Measurements from ENCODE around the gene ZFHX2.

ZFHX2 gene

GRCh38 chr14:23513818-23514643, 37.5 kb downstream of the ZFHX2 start:
- DNase-seq, result peak; percentile 82

GRCh38 chr14:23513005-23513817, 38.4 kb downstream of the ZFHX2 start:
- DNase-seq, result peak; percentile 93

- DNase-seq, result peak; percentile 83
Observed at GRCh38 chr14:23512156-23512555, 39.4 kb downstream of the ZFHX2 start.

- DNase-seq, result no peak
Observed at GRCh38 chr14:23494223-23494622, 57.3 kb downstream of the ZFHX2 start.

- DNase-seq, result no peak
Observed at GRCh38 chr14:23492618-23493272, 58.8 kb downstream of the ZFHX2 start.

- DNase-seq, result peak; percentile 68
Observed at GRCh38 chr14:23487216-23487615, 64.3 kb downstream of the ZFHX2 start.

- DNase-seq, result no peak
Observed at GRCh38 chr14:23486036-23486435, 65.5 kb downstream of the ZFHX2 start.

- no peak for DNase-seq
Observed at GRCh38 chr14:23485326-23485725, 66.2 kb downstream of the ZFHX2 start.

GRCh38 chr14:23483236-23483854, 68.2 kb downstream of the ZFHX2 start:
- DNase-seq, result peak; percentile 44

- DNase-seq, result no peak
Observed at GRCh38 chr14:23482823-23483148, 68.8 kb downstream of the ZFHX2 start.

GRCh38 chr14:23481979-23482822, 69.4 kb downstream of the ZFHX2 start:
- no peak for DNase-seq

GRCh38 chr14:23481362-23481970, 70.1 kb downstream of the ZFHX2 start:
- no peak for DNase-seq

- DNase-seq, result peak; percentile 20
Observed at GRCh38 chr14:23478109-23478759, 73.3 kb downstream of the ZFHX2 start.

GRCh38 chr14:23470947-23471346, 80.6 kb downstream of the ZFHX2 start:
- no peak for DNase-seq

Data from DMS 273 treated with DMSO at 0.1 percent for 48 hours (cell line).